Measurements from ENCODE around the gene RPS13.

- TF ChIP-seq CTCF (conservative IDR thresholded peaks at IDR 0.05; ENCODE audit: low read length) (no peak), EZH2phosphoT487 (IDR thresholded peaks at IDR 0.05; ENCODE audit: borderline replicate concordance) (no peak)
Observed at GRCh38 chr11:17077240-17077519, 287 bp downstream of the RPS13 start.
